H1 (cell line): ENCODE data around the gene CAMKK2. TPM values are rescaled to one million over a fixed set of nuclear protein-coding genes. Genes with fewer than 3 reads are reported as not detected.

Source experiments
- CTCF ChIA-PET: fragments of 300-600 bp; sonication (Branson Sonifier 250); formaldehyde crosslinking; loops from one replicate; lab custom pipeline; 2021; ENCODE audit not compliant: partially characterized antibody; lab: Charles Lee
- POLR2A ChIA-PET: fragments of 300-600 bp; sonication (Branson Sonifier 250); formaldehyde crosslinking; loops from one replicate; lab custom pipeline; 2021; ENCODE audit warnings: inconsistent platforms; ENCODE audit not compliant: partially characterized antibody; lab: Charles Lee
- DNase-seq, 2 experiments: peaks; one replicate each; pipeline versions ENCODE4 v3.0.0 to v3.0.0-alpha.2; 2010 to 2022; ENCODE audit warnings: low spot score in 2 of 2, low read depth in 1 of 2, mixed read lengths in 1 of 2
- FAIRE-seq: peaks from 2 replicates; lab custom pipeline; 2011; peaks lifted over from hg19 to GRCh38; lab: Jason Lieb, UNC
- H2AFZ ChIP-seq: 2 replicates; pipeline ENCODE4 v1.8.1; 2012; ENCODE audit warnings: low read length, inconsistent platforms
- H2AK5ac ChIP-seq: 2 replicates; pipeline ENCODE4 v1.6.1; 2013; ENCODE audit warnings: low read depth, low read length
- H2BK120ac ChIP-seq: replicated peaks from 2 replicates; pipeline ENCODE3; 2013; ENCODE audit warnings: low read depth, low read length, inconsistent platforms
- H2BK12ac ChIP-seq: 2 replicates; pipeline ENCODE4 v1.6.1; 2013; ENCODE audit warnings: low read depth, low read length
- H2BK15ac ChIP-seq: 2 replicates; pipeline ENCODE4 v1.6.1; 2013; ENCODE audit warnings: low read length
- H2BK20ac ChIP-seq: 2 replicates; pipeline ENCODE4 v1.6.1; 2013; ENCODE audit warnings: low read length
- H2BK5ac ChIP-seq: 2 replicates; pipeline ENCODE4 v1.6.1; 2013; ENCODE audit warnings: low read depth, low read length
- H3K14ac ChIP-seq: 2 replicates; pipeline ENCODE4 v1.6.1; 2013; ENCODE audit warnings: inconsistent platforms; ENCODE audit not compliant: insufficient read length
- H3K18ac ChIP-seq: 2 replicates; pipeline ENCODE4 v1.6.1; 2013; ENCODE audit warnings: low read length; ENCODE audit errors: extremely low read depth
- H3K23ac ChIP-seq: 2 replicates; pipeline ENCODE4 v1.6.1; 2013; ENCODE audit warnings: inconsistent platforms; ENCODE audit not compliant: insufficient read length
- H3K23me2 ChIP-seq: 2 replicates; pipeline ENCODE4 v1.6.1; 2013; ENCODE audit warnings: low read depth, low read length
- H3K27ac ChIP-seq: 2 replicates; pipeline ENCODE4 v1.6.1; 2011; ENCODE audit warnings: low read depth, low read length, inconsistent platforms
- H3K27me3 ChIP-seq, 4 experiments: replicated peaks in 1 of 4; 1 replicate in 1 of 4; 2 replicates in 3 of 4; pipeline versions ENCODE4 v1.6.1 to v1.8.1; 2011 to 2013; ENCODE audit warnings: low read length in 3 of 4, mild to moderate bottlenecking in 3 of 4, inconsistent platforms in 2 of 4, mixed read lengths in 2 of 4, moderate library complexity in 1 of 4; ENCODE audit not compliant: control insufficient read depth in 3 of 4, insufficient read depth in 3 of 4; ENCODE audit errors: extremely low read depth in 1 of 4
- H3K36me3 ChIP-seq, 4 experiments: 2 replicates each; pipeline versions ENCODE4 v1.6.1 to v1.8.1; 2011 to 2013; ENCODE audit warnings: mild to moderate bottlenecking in 4 of 4, low read length in 3 of 4, moderate library complexity in 2 of 4, control low read depth in 1 of 4, inconsistent platforms in 1 of 4; ENCODE audit not compliant: insufficient read depth in 4 of 4, control insufficient read depth in 2 of 4
- H3K4ac ChIP-seq: replicated peaks from 2 replicates; pipeline ENCODE3; 2013; ENCODE audit warnings: low read length, low read depth, mixed read lengths, inconsistent platforms; ENCODE audit not compliant: insufficient read length
- H3K4me1 ChIP-seq, 4 experiments: replicated peaks in 1 of 4; 1 replicate in 1 of 4; 2 replicates in 3 of 4; pipeline versions ENCODE4 v1.6.1 to v1.8.1; 2011 to 2013; ENCODE audit warnings: low read length in 3 of 4, inconsistent platforms in 2 of 4, mixed read lengths in 1 of 4; ENCODE audit not compliant: insufficient read depth in 4 of 4, control insufficient read depth in 3 of 4
- H3K4me2 ChIP-seq, 2 experiments: 2 replicates each; pipeline versions ENCODE4 v1.6.1 to v1.8.1; 2011 to 2013; ENCODE audit warnings: low read depth in 2 of 2, low read length in 2 of 2, control low read depth in 1 of 2, inconsistent platforms in 1 of 2, mild to moderate bottlenecking in 1 of 2; ENCODE audit not compliant: insufficient read depth in 1 of 2
- H3K4me3 ChIP-seq, 4 experiments: fragments of 200-600, 300-600 bp in 1 of 4; sonication (generic), shearing (Covaris generic), sonication (Bioruptor Twin) in 1 of 4; 2 replicates each; pipeline versions ENCODE4 v1.5.1 to v1.8.1; 2011 to 2016; ENCODE audit warnings: low read length in 4 of 4, low read depth in 3 of 4, control low read depth in 2 of 4, inconsistent platforms in 2 of 4, mild to moderate bottlenecking in 2 of 4, mixed read lengths in 1 of 4, moderate library complexity in 1 of 4; ENCODE audit not compliant: insufficient read depth in 2 of 4; ENCODE audit errors: extremely low read depth in 1 of 4
- H3K56ac ChIP-seq: replicated peaks from 2 replicates; pipeline ENCODE3; 2013; ENCODE audit warnings: low read depth, mild to moderate bottlenecking, mixed read lengths, low read length, inconsistent platforms; ENCODE audit not compliant: insufficient read length
- H3K79me1 ChIP-seq: 2 replicates; pipeline ENCODE4 v1.6.1; 2013; ENCODE audit warnings: low read depth, low read length, control low read depth
- H3K79me2 ChIP-seq, 2 experiments: 2 replicates each; pipeline versions ENCODE4 v1.6.1 to v1.8.1; 2012 to 2013; ENCODE audit warnings: low read length in 2 of 2, mild to moderate bottlenecking in 2 of 2, inconsistent platforms in 1 of 2; ENCODE audit not compliant: insufficient read depth in 2 of 2, control insufficient read depth in 1 of 2
- H3K9ac ChIP-seq, 4 experiments: replicated peaks in 1 of 4; 1 replicate in 1 of 4; 2 replicates in 3 of 4; pipeline versions ENCODE4 v1.6.1 to v1.8.1; 2011 to 2013; ENCODE audit warnings: low read depth in 3 of 4, low read length in 3 of 4, control low read depth in 2 of 4, mild to moderate bottlenecking in 2 of 4, moderate library complexity in 2 of 4, inconsistent platforms in 1 of 4; ENCODE audit errors: extremely low read depth in 1 of 4
- H3K9me3 ChIP-seq, 2 experiments: 2 replicates each; pipeline versions ENCODE4 v1.6.1 to v1.8.1; 2012 to 2013; ENCODE audit warnings: mild to moderate bottlenecking in 2 of 2, moderate library complexity in 2 of 2, control low read depth in 1 of 2, inconsistent platforms in 1 of 2, low read depth in 1 of 2, low read length in 1 of 2, mixed read lengths in 1 of 2; ENCODE audit not compliant: insufficient read depth in 2 of 2
- H4K20me1 ChIP-seq, 2 experiments: replicated peaks in 1 of 2; 2 replicates each; pipeline versions ENCODE3 to v1.8.1; 2011 to 2013; ENCODE audit warnings: inconsistent platforms in 2 of 2, low read length in 2 of 2, mild to moderate bottlenecking in 1 of 2; ENCODE audit not compliant: insufficient read depth in 2 of 2, control insufficient read depth in 1 of 2
- H4K5ac ChIP-seq: 2 replicates; pipeline ENCODE4 v1.6.1; 2013; ENCODE audit warnings: low read length, low read depth, mixed read lengths, inconsistent platforms; ENCODE audit not compliant: insufficient read length
- H4K8ac ChIP-seq: 2 replicates; pipeline ENCODE4 v1.8.0; 2013; ENCODE audit warnings: mild to moderate bottlenecking, moderate library complexity, low read length, inconsistent platforms; ENCODE audit not compliant: insufficient read depth; ENCODE audit errors: extremely low read depth
- H4K91ac ChIP-seq: replicated peaks from 2 replicates; pipeline ENCODE3; 2013; ENCODE audit warnings: low read length, mixed read lengths, inconsistent platforms; ENCODE audit not compliant: insufficient read length
- BRCA1 ChIP-seq: IDR thresholded peaks from 2 replicates; pipeline ENCODE4 v1.6.1; 2012; ENCODE audit warnings: low read depth, low read length, improper control_type of control experiment
- CHD2 ChIP-seq: IDR thresholded peaks from 2 replicates; pipeline ENCODE4 v1.6.1; 2012; ENCODE audit warnings: low read length, improper control_type of control experiment
- HDAC2 ChIP-seq, 2 experiments: fragments of 300-600 bp in 1 of 2; sonication (generic) in 1 of 2; IDR thresholded peaks; 2 replicates each; pipeline ENCODE4 v1.6.1; 2011 to 2012; ENCODE audit warnings: low read depth in 2 of 2, low read length in 2 of 2, mild to moderate bottlenecking in 2 of 2, moderate library complexity in 2 of 2, borderline replicate concordance in 1 of 2, inconsistent platforms in 1 of 2
- JUND ChIP-seq: IDR thresholded peaks from 2 replicates; pipeline ENCODE4 v1.6.1; 2011; ENCODE audit warnings: mild to moderate bottlenecking, improper control_type of control experiment, low read length
- PHF8 ChIP-seq: fragments of 200-600 bp; sonication (generic); conservative IDR thresholded peaks from 2 replicates; pipeline ENCODE4 v1.7.1; 2012; ENCODE audit warnings: low read depth, mild to moderate bottlenecking, inconsistent platforms, low read length, moderate library complexity
- SAP30 ChIP-seq: fragments of 300-600 bp; sonication (generic); IDR thresholded peaks from 2 replicates; pipeline ENCODE4 v1.7.1; 2012; ENCODE audit warnings: low read length, moderate library complexity, mild to moderate bottlenecking, inconsistent platforms; ENCODE audit not compliant: insufficient read depth, insufficient replicate concordance
- SIRT6 ChIP-seq: IDR thresholded peaks from one replicate; pipeline ENCODE4 v1.7.1; 2012; ENCODE audit warnings: low read length, inconsistent platforms
- SP1 ChIP-seq: IDR thresholded peaks from 2 replicates; pipeline ENCODE4 v1.6.1; 2011; ENCODE audit warnings: low read depth, low read length
- SP2 ChIP-seq: IDR thresholded peaks from 2 replicates; pipeline ENCODE4 v1.6.1; 2012; ENCODE audit warnings: mild to moderate bottlenecking, low read length, inconsistent platforms
- TAF1 ChIP-seq: IDR thresholded peaks from 2 replicates; pipeline ENCODE4 v1.6.1; 2011; ENCODE audit warnings: mild to moderate bottlenecking, low read depth, low read length
- WGBS, 2 experiments: shearing (Covaris generic) in 1 of 2; methylation state at CpG; one replicate each; pipeline versions ENCODE4 v1.1.6 to v1.1.7; 2013 to 2015; ENCODE audit warnings: low lambda C conversion rate in 2 of 2, mixed read lengths in 2 of 2, inconsistent platforms in 1 of 2, low coverage in 1 of 2, missing lambda C conversion rate in 1 of 2; ENCODE audit not compliant: insufficient replicate concordance in 2 of 2, insufficient coverage in 1 of 2, insufficient read length in 1 of 2; ENCODE audit errors: extremely low coverage in 1 of 2, missing lambda C conversion rate in 1 of 2; 5-methylcytosine and 5-hydroxymethylcytosine counted together
- polyA plus RNA-seq, 7 experiments: library from polyadenylated mRNA; depleted of rRNA in 3 of 7; stranded (reverse) in 5 of 7; unstranded in 2 of 7; fragments of >200 nt in 5 of 7; fragments of 200-250 nt in 2 of 7; gene quantifications; 1 replicate in 5 of 7; 2 replicates in 1 of 7; 4 replicates in 1 of 7; pipeline versions ENCODE4 v1.2.1 to v1.2.3, GENCODE V29; 2011 to 2013; ENCODE audit warnings: missing spikeins in 2 of 7, mixed read lengths in 2 of 7
- total RNA-seq: library from RNA; stranded (reverse); fragmentation: NEBNext Ultra II Directional; extraction: Animal tissue kit (Norgen Biotek cat#: 25700); gene quantifications from 2 replicates; pipeline ENCODE4 v1.2.1, GENCODE V29; 2021
- TF ChIP-seq, protein P1 (sequence below): IDR thresholded peaks from 2 replicates; pipeline ENCODE4 v1.6.1; 2012; ENCODE audit warnings: inconsistent platforms
- TF ChIP-seq, protein P2 (sequence below), 3 experiments: IDR thresholded peaks; 1 replicate in 2 of 3; 2 replicates in 1 of 3; pipeline versions ENCODE4 v1.5.1 to v1.6.1; 2011; ENCODE audit warnings: low read length in 3 of 3, mild to moderate bottlenecking in 3 of 3, inconsistent platforms in 2 of 3, low read depth in 1 of 3, moderate library complexity in 1 of 3; ENCODE audit not compliant: insufficient read depth in 1 of 3; ENCODE audit errors: control extremely low read depth in 1 of 3

The CAMKK2 gene
- total and polyA plus RNA-seq, 2 of the 8 experiments (the other 6 are each of a cell fraction or from before 2014, with no cell fraction given) = 29.6 to 30.6 TPM

DNA sequence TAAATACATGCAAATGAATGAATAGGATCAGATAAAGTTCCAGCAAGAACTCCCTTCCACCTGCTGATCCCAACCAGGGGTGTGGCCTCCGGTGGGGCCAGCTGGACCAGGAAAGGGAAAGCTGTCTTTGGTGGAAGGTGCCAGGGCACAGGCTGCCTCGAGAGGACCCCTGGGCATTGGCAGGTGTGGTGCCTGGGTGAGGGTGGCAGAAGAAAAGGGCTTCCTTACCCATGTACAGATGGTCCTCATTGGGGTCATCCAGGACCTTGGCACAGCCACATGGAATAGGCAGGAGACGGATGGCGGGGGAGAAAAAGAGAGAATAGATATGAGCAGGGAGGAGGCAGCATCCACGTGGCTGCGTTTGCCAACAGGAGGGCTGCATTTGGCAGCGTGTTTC, 36.4 kb downstream of the CAMKK2 start:
- Histone ChIP-seq H2AK5ac (no peak overlapping the region), H3K4me1 (no peaks in the 10 kb centered on the region), H3K27me3 (no peaks in the 10 kb centered on the region), H3K4me3 (no peak overlapping the region), H2BK20ac (no peak overlapping the region), H4K5ac (no peak overlapping the region), H4K20me1 (no peaks in the 10 kb centered on the region), H3K23ac (no peak overlapping the region), H3K9me3 (no peaks in the 10 kb centered on the region), H4K8ac (no peak overlapping the region), H2BK5ac (no peak overlapping the region), H3K23me2 (no peaks in the 10 kb centered on the region), H3K14ac (no peak overlapping the region), H2BK15ac (no peak overlapping the region), H3K79me1 (no peaks in the 10 kb centered on the region), H4K91ac (no peak overlapping the region), H3K4me2 (no peak overlapping the region), H2BK12ac (no peak overlapping the region), H2BK120ac (no peak overlapping the region), H3K56ac (no peak overlapping the region), H3K18ac (no peak overlapping the region), H2AFZ (no peak overlapping the region), H3K4ac (no peak overlapping the region), H3K79me2 (no peaks in the 10 kb centered on the region), H3K9ac (no peak overlapping the region), H3K36me3 (peaks cover 3 to 12% (median 9%) of the 10 kb centered on the region in 4 experiments; a peak in 5 of 8 replicates), H3K27ac (no peak overlapping the region)
- ChIA-PET CTCF (no interaction called here), POLR2A (interaction anchor here (0.6 kb wide), 1 partner anchor 747 kb away, joined by 3 read pairs; no protein-coding TSS in a partner anchor)
- DNase-seq = no peak
- 91% methylated on average over 7 of the region's 7 CpGs; no CpG with 5 or more reads in 1 of the 2 experiments for WGBS, 2 experiments
- FAIRE-seq = no peak
- TF ChIP-seq HDAC2 (IDR thresholded peaks at IDR 0.05; ENCODE audit: borderline replicate concordance in 1 of 2, low read depth in 2 of 2, low read length in 2 of 2) (no peak), PHF8 (no peak), SIRT6 (no peak), BRCA1 (no peak), SP2 (no peak), JUND (no peak), TAF1 (no peak), CHD2 (no peak), SP1 (no peak), SAP30 (no peak)
- TF ChIP-seq, protein P1, sequence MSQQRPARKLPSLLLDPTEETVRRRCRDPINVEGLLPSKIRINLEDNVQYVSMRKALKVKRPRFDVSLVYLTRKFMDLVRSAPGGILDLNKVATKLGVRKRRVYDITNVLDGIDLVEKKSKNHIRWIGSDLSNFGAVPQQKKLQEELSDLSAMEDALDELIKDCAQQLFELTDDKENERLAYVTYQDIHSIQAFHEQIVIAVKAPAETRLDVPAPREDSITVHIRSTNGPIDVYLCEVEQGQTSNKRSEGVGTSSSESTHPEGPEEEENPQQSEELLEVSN = no peak
- TF ChIP-seq, protein P2, sequence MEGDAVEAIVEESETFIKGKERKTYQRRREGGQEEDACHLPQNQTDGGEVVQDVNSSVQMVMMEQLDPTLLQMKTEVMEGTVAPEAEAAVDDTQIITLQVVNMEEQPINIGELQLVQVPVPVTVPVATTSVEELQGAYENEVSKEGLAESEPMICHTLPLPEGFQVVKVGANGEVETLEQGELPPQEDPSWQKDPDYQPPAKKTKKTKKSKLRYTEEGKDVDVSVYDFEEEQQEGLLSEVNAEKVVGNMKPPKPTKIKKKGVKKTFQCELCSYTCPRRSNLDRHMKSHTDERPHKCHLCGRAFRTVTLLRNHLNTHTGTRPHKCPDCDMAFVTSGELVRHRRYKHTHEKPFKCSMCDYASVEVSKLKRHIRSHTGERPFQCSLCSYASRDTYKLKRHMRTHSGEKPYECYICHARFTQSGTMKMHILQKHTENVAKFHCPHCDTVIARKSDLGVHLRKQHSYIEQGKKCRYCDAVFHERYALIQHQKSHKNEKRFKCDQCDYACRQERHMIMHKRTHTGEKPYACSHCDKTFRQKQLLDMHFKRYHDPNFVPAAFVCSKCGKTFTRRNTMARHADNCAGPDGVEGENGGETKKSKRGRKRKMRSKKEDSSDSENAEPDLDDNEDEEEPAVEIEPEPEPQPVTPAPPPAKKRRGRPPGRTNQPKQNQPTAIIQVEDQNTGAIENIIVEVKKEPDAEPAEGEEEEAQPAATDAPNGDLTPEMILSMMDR (IDR thresholded peaks at IDR 0.05; ENCODE audit: control extremely low read depth in 1 of 3, insufficient read depth in 1 of 3, low read depth in 1 of 3, low read length in 3 of 3) = no peak
